GM13977 (cell line): ENCODE data around the gene PTPRB.

Source experiments
- DNase-seq: peaks from one replicate; pipeline ENCODE4 v3.0.0; 2012; ENCODE audit warnings: low spot score
- CTCF ChIP-seq: IDR thresholded peaks from 2 replicates; pipeline ENCODE4 v1.5.1; 2012; ENCODE audit warnings: mild to moderate bottlenecking, control low read depth; ENCODE audit not compliant: insufficient read depth; ENCODE audit errors: extremely low read depth, missing control alignments
- in situ Hi-C: fragments of 300-500 bp; cut with MboI; formaldehyde crosslinking; loops from one replicate; pipeline ENCODE4 v1.12.0; 2022; ENCODE audit warnings: low sequenced_read_pairs, low pct_unique_long_range_greater_than_20kb, mixed read lengths, inconsistent platforms; ENCODE audit not compliant: unreplicated experiment

The PTPRB gene

GRCh38 chr12:70667253-70667652 lies 30.0 kb upstream of the PTPRB start:
- no peak for TF ChIP-seq CTCF
- DNase-seq: no peak
- in situ Hi-C loops: no loop called here

DNA sequence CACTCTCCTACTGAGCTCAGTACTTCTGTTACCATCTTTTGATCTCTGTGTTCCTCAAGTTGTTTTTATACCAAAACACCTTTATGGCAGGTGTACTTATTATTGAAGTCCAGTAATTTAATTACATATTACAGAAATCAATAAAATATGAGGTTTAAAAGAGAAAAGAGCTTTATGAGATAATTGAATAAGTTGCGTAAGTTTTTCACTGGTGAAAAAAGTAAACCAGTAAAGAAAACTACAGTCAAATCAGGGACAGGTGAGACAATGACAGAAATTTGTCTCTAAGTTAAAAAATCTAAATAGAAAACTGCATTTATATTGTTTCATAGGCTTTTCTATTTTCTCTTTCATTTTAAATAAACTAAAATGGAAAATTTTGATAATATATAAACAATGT lies 29.1 kb upstream of the PTPRB start:
- no peak for TF ChIP-seq CTCF
- no peak for DNase-seq
- in situ Hi-C loops: no loop called here

- no peak for TF ChIP-seq CTCF
- in situ Hi-C loops: no loop called here
- no peak for DNase-seq
Measured at GRCh38 chr12:70664465-70664881, 27.2 kb upstream of the PTPRB start.

GRCh38 chr12:70663838-70664237 lies 26.6 kb upstream of the PTPRB start:
- in situ Hi-C loops: no loop called here
- no peak for TF ChIP-seq CTCF
- no peak for DNase-seq

GRCh38 chr12:70661466-70662161 lies 24.4 kb upstream of the PTPRB start:
- peak; percentile 24 for DNase-seq
- in situ Hi-C loops: no loop called here
- no peak for TF ChIP-seq CTCF

DNA sequence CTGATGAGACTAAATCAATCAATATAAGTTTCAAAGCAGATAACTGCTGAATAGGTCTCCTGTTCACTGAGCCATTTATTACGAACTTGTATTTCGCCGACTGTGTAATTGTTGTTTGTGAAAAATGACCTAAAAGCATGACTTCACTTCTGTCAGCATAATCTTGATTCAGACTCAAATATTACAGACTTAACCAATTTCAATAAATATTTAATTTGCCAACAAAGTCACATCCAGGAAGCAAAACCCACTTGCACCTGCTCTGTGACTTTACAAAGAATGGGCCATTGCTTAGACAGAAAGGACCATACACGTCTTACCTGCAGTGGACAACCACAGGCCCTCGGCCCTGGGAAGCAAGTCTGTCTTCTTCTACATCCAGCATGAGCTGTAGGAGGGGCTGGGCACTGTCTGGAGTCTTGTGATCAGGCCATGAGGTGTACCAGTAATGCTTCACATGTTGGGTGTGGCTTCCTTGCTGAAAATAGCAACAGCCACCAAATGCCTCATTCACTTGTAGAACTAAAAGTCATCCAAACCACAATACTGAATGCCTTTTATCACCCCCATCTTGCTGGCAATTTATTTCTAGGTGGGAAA lies 23.5 kb upstream of the PTPRB start:
- peak; percentile 13 for DNase-seq
- TF ChIP-seq CTCF: no peak
- in situ Hi-C loops: no loop called here
